HL-60 (cell line): ENCODE measurements around the gene FOXP2.

Experiments used
- DNase-seq, 2 experiments: peaks; one replicate each; pipeline ENCODE4 v3.0.0-alpha.2; 2010 to 2020; ENCODE audit warnings: low read depth in 1 of 2, low spot score in 1 of 2
- H3K27ac ChIP-seq: fragments of 250-450 bp; sonication (Bioruptor Pico); replicated peaks from 2 replicates; pipeline ENCODE4 v1.5.1; 2020; ENCODE audit warnings: mild to moderate bottlenecking, moderate library complexity
- H3K27me3 ChIP-seq: fragments of 250-450 bp; sonication (Bioruptor Pico); 2 replicates; pipeline ENCODE4 v1.5.1; 2021; ENCODE audit warnings: mild to moderate bottlenecking, moderate library complexity; ENCODE audit not compliant: insufficient read depth, poor library complexity, severe bottlenecking
- H3K4me3 ChIP-seq: replicated peaks from 2 replicates; pipeline ENCODE4 v1.5.1; 2011; ENCODE audit warnings: mild to moderate bottlenecking, control low read depth, low read length; ENCODE audit not compliant: insufficient read depth
- GABPA ChIP-seq: IDR thresholded peaks from 2 replicates; pipeline ENCODE4 v1.6.1; 2012; ENCODE audit warnings: low read depth
- POLR2AphosphoS5 ChIP-seq: IDR thresholded peaks from 2 replicates; pipeline ENCODE4 v1.6.1; 2012; ENCODE audit warnings: low read depth
- SPI1 ChIP-seq: IDR thresholded peaks from 2 replicates; pipeline ENCODE4 v1.6.1; 2012; ENCODE audit warnings: low read depth, mild to moderate bottlenecking, borderline replicate concordance
- TF ChIP-seq, protein P1 (sequence below): IDR thresholded peaks from 2 replicates; pipeline ENCODE4 v1.6.1; 2012; ENCODE audit warnings: low read depth; ENCODE audit not compliant: insufficient replicate concordance
- TF ChIP-seq, protein P2 (sequence below): IDR thresholded peaks from one replicate; pipeline ENCODE4 v1.5.1; 2011; ENCODE audit warnings: low read length, control low read depth, inconsistent platforms; ENCODE audit not compliant: insufficient read depth

Gene FOXP2

DNA sequence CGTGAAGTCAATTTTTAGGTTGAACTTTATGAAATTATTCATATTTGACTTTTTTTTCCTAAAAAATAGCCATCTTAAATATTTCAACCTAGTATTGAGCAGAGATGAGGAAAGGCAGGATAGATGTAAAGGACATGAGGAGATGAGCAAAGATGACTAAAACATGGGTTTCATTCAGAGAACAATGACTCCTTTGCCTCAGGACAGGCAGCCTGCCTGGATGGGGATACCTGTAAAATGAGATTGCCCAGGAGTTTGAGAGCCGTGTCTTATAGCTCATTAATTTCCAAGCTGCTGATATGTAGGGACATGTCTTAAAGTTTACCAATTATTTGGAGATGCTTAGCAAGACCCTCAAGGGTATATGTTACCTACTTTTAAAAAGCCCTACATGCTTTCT lies 263.5 kb downstream of the FOXP2 start:
- no peak for DNase-seq
- H3K4me3 ChIP-seq, result no peak overlapping the region
- no peak overlapping the region for H3K27ac ChIP-seq
- no peaks in the 10 kb centered on the region for H3K27me3 ChIP-seq
- TF ChIP-seq, protein P1, sequence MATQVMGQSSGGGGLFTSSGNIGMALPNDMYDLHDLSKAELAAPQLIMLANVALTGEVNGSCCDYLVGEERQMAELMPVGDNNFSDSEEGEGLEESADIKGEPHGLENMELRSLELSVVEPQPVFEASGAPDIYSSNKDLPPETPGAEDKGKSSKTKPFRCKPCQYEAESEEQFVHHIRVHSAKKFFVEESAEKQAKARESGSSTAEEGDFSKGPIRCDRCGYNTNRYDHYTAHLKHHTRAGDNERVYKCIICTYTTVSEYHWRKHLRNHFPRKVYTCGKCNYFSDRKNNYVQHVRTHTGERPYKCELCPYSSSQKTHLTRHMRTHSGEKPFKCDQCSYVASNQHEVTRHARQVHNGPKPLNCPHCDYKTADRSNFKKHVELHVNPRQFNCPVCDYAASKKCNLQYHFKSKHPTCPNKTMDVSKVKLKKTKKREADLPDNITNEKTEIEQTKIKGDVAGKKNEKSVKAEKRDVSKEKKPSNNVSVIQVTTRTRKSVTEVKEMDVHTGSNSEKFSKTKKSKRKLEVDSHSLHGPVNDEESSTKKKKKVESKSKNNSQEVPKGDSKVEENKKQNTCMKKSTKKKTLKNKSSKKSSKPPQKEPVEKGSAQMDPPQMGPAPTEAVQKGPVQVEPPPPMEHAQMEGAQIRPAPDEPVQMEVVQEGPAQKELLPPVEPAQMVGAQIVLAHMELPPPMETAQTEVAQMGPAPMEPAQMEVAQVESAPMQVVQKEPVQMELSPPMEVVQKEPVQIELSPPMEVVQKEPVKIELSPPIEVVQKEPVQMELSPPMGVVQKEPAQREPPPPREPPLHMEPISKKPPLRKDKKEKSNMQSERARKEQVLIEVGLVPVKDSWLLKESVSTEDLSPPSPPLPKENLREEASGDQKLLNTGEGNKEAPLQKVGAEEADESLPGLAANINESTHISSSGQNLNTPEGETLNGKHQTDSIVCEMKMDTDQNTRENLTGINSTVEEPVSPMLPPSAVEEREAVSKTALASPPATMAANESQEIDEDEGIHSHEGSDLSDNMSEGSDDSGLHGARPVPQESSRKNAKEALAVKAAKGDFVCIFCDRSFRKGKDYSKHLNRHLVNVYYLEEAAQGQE, result no peak
- TF ChIP-seq, protein P2, sequence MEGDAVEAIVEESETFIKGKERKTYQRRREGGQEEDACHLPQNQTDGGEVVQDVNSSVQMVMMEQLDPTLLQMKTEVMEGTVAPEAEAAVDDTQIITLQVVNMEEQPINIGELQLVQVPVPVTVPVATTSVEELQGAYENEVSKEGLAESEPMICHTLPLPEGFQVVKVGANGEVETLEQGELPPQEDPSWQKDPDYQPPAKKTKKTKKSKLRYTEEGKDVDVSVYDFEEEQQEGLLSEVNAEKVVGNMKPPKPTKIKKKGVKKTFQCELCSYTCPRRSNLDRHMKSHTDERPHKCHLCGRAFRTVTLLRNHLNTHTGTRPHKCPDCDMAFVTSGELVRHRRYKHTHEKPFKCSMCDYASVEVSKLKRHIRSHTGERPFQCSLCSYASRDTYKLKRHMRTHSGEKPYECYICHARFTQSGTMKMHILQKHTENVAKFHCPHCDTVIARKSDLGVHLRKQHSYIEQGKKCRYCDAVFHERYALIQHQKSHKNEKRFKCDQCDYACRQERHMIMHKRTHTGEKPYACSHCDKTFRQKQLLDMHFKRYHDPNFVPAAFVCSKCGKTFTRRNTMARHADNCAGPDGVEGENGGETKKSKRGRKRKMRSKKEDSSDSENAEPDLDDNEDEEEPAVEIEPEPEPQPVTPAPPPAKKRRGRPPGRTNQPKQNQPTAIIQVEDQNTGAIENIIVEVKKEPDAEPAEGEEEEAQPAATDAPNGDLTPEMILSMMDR, result no peak
- TF ChIP-seq SPI1, result no peak
- no peak for TF ChIP-seq GABPA
- no peak for TF ChIP-seq POLR2AphosphoS5

DNA sequence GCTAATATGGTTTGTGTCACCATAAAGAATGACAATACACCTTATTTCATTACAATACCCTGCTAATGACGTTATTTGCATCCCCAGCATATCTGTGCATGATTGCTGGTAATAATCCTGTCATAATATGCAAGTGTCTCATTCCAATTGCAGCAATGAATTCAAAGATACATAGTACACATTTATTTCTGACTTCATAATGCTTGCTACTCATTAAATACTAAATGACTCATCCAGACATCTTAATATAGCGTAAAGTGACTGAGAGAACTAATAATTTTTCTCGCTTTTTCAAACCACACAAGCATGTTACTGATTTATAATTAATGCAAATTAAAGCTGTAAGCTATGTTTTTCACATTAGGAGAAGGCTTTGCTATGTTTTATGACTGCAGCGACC lies 272.6 kb downstream of the FOXP2 start:
- no peak overlapping the region for H3K4me3 ChIP-seq
- H3K27me3 ChIP-seq, result no peaks in the 10 kb centered on the region
- TF ChIP-seq GABPA (no peak), POLR2AphosphoS5 (no peak), SPI1 (no peak)
- TF ChIP-seq, protein P2, result no peak
- TF ChIP-seq, protein P1, result no peak
- H3K27ac ChIP-seq, result no peak overlapping the region
- no peak for DNase-seq

- TF ChIP-seq, protein P1, result no peak
- no peak for TF ChIP-seq SPI1
- no peak for TF ChIP-seq POLR2AphosphoS5
- no peak for TF ChIP-seq GABPA
- TF ChIP-seq, protein P2, result no peak
- DNase-seq, result no peak
- no peak overlapping the region for H3K27ac ChIP-seq
- no peak overlapping the region for H3K4me3 ChIP-seq
- H3K27me3 ChIP-seq, result no peaks in the 10 kb centered on the region
These were observed 273.9 kb downstream of the FOXP2 start for GRCh38 chr7:114688443-114689055.
